Activated T-helper 1 cell treated with anti-CD3 and anti-CD28 coated beads, Interleukin-2, amount 50 U/mL, for 16 hours (primary cell): ENCODE measurements around the gene RAB37.

ENCODE experiments used
- DNase-seq, 2 donors: peaks; one replicate each; pipeline ENCODE4 v3.0.0-alpha.2; 2020; ENCODE audit warnings: low read depth in 1 of 2, low spot score in 1 of 2

The RAB37 gene

DNA sequence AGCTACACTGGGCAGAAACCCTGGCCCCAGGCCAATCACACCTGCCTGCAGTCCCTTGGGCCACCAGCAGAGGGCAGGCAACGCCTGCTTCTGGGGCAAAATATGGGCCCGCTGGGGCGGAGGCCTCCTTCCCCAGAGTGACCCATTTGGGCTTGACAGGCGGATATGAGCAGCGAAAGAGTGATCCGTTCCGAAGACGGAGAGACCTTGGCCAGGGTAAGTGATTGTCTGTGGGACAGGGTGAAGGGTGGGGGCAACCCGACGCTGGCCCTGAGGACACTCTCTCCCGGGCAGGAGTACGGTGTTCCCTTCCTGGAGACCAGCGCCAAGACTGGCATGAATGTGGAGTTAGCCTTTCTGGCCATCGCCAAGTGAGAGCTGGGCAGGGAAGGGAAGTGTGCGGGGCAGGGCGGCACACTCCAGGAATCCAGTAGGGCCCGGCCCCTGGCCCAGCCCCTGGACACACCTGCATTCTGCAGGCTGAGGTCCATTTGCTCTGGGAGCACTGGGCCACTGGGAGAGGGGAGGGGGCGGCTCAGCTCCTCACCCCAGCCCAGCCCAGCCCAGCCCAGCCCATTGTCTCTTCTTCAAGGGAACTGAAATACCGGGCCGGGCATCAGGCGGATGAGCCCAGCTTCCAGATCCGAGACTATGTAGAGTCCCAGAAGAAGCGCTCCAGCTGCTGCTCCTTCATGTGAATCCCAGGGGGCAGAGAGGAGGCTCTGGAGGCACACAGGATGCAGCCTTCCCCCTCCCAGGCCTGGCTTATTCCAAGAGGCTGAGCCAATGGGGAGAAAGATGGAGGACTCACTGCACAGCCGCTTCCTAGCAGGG, 7.9 kb downstream of the RAB37 start:
- DNase-seq, result peak; percentile 75 to 79

DNA sequence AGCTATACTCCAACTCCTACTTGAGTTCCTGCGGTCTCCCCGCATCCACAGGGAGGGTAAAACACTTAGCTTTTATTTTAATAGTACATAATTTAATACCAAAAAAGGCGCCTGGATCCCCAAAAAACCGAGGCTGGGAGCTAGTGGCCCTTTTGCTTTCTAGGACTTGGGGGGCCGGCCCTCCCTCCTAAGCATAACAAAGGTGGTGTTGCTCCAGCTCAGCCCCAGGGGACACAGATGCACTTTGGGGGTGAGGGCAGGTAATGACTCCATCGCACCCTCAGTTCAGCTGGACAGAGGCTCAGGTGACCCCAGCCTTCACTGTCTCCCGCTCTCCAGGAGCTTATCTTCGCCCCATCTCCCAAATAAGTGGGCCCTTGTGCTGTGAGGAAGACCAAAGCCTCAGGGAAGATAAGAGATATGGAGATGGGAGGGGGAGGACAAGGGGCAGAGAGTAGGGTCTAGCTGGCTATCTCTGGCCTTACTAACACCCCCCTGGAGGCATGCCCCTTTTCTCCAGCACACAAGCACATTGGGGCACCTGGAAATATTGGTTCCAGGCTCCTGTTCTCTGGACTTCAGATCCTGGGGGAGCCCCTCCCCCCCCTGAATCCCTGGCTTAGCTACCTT, 8.6 kb downstream of the RAB37 start:
- no peak for DNase-seq

DNA sequence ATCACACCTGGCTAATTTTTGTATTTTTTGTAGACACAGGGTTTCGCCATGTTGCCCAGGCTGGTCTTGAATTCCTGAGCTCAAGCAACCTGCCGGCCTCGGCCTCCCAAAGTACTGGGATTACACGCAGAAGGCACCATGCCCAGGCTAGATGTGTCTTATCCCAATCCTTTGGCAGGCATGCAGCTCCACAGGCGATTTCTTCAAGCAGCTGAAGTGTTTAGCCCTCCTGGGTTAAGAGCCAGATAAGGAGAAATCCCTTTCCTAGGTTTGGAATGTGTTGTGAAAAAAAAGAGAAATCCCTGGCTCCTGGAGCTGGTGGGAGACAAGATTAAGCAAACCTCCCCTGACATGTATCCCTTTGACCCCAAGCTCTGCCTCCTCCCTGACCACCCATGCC, 9.3 kb downstream of the RAB37 start:
- DNase-seq, result no peak

DNA sequence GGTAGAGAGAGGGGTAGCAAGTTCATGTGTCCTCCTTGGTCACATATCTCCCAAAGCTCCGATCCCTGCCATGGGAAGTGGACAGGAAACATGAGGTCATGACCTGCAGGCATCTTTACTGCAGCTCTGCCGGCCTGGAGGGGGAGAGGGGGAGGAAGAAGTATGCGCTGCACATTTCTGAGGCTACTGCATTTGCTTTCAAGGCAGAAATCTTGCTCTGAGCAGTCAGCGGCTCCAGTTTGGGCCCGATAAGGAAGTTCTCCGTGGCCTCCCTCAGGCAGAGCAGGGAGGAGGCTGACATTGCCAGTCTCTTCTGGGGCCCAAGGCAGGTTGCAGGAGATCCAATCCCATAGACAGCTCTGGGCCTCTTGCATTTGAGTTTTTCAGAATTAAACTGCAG, 9.9 kb downstream of the RAB37 start:
- DNase-seq, result no peak

DNA sequence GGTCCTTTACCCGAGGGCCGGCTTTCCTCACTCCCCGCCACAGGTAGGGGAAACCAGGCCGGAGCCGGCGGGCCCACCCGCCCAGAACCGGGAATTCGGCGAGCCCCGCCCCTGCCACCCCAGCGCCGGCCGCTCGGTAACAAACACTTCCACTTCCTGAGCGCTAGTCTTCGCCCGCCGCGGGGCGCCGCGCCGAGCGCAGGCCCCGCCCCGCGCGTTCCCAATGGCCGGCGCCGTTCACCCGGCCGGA, 11.1 kb downstream of the RAB37 start:
- DNase-seq, result no peak

DNA sequence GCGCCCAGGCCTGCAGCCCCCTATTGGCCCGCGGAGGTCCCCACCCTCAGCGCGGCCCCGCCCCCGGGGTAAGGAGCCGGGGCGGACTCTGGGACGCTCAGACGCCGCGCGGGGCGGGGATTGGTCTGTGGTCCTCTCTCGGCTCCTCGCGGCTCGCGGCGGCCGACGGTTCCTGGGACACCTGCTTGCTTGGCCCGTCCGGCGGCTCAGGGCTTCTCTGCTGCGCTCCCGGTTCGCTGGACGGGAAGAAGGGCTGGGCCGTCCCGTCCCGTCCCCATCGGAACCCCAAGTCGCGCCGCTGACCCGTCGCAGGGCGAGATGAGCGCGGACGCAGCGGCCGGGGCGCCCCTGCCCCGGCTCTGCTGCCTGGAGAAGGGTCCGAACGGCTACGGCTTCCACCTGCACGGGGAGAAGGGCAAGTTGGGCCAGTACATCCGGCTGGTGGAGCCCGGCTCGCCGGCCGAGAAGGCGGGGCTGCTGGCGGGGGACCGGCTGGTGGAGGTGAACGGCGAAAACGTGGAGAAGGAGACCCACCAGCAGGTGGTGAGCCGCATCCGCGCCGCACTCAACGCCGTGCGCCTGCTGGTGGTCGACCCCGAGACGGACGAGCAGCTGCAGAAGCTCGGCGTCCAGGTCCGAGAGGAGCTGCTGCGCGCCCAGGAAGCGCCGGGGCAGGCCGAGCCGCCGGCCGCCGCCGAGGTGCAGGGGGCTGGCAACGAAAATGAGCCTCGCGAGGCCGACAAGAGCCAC, 11.6 kb downstream of the RAB37 start, which contains the start of gene NHERF1:
Gene NHERF1 (plus strand): TSS at position 100 of the 750 bp plus-strand sequence. CDS start 219 bp downstream, at position 319.
- DNase-seq, result peak; percentile 87 to 95

DNA sequence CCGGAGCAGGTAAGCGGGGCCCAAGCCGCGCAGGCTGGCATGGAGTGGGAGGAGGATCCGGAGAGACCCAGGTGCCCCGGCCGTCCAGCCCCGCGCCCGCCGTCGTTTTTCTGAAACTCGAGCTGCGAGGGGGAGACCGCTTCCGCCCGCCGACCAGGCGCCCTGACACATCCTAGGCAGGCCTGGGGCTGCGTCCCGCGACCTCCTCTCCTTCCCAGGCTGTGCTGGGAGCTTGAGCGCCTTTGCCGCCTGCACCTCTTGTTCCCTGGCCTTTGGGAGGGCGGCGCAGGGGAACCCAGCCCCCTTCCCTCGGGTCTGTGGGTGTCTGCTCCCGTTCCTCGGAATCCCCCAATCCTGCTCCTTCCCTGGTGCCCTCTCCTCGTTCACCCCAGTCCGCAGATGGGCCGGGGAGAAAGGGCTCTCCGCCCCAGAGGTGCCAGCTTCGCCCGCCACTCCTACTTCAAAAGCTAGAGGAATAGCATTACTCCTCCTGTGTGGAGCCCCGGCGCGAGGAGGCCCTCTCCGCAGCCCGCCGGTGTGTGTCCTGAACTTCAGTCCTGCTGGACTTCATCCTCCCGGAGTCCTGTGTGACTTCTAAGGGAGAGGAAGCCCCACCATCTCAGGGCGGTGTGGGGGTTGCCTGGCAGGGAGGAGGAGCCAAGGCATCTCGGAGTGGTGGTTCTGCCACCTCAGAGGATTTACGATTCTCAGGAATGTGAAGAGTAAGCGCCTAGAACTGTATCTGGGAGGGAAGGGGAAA, 12.4 kb downstream of the RAB37 start:
- no peak for DNase-seq

- DNase-seq, result no peak
Measured at GRCh38 chr17:74750039-74750326, 12.9 kb downstream of the RAB37 start.

DNA sequence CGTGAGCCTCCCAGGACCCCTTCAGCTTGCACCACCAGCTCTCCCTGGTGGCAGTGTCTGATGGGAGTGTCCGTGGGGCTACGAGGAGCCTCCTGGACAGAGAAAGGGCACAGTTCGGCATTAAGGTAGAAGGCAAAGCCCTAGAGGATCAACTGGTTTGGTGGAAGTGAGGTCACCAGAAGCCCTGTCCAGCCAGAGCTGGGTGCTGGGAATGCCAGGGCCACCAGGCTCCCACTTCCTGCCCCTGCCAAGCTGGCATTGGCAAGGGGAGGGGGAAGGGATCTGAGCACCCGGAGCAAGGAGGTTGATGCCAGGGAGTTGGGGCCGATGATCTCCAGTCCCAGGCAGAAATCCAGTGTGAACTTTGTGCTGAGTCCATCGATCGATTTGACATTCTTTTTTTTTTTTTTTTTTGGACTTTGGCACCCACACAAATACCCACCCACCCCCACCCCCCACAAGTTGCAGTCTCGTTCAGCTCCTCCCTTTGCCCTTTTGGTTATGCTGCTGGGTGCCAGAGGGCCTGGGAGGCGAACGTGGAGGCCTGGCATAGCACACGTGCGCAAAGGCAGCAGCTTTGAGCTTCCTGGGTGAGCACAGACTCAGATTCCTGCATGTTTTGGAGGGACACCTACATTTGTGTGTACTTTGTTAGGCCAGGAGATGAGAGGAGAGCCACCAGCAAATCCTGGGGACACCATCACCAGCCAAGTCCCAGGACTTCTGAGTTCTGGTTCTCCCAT, 13.4 kb downstream of the RAB37 start:
- DNase-seq, result no peak

DNA sequence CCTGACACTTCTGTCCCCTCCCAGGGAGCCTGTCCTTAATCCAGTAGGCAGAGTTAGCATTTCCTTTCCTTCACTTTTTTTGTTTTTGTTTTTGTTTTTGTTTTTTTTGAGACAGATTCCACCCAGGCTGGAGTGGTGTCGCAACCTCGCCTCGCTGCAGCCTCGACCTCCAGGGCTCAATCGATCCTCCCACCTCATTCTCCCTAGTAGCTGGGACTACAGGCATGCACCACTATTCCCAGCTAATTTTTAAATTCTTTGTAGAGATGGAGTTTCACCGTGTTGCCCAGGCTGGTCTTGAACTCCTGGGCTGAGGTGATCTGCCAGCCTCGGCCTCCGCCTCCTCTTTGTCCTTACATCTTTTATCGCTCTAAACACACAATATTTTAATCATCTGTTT, 15.4 kb downstream of the RAB37 start:
- no peak for DNase-seq

GRCh38 chr17:74752822-74753401, 15.9 kb downstream of the RAB37 start:
- DNase-seq, result no peak

DNA sequence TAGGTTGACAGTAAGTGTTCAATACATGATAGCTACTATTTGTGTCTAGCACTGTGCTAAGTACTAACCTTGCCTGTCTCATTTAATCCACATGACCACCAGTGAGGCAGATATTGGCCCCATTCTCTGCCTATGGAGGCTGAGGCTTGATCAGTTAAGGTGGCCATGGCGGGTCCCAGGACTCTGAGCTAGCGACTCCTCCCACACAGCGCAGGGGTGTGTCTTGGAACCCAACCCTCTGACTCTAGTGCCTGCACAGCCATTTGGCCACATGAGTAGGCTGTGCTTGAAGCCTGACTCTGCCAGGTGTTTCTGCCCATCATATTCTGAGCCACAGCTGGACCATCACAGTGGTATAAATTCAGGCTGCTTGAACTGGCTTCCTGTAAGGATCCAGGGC, 17.8 kb downstream of the RAB37 start:
- no peak for DNase-seq

DNA sequence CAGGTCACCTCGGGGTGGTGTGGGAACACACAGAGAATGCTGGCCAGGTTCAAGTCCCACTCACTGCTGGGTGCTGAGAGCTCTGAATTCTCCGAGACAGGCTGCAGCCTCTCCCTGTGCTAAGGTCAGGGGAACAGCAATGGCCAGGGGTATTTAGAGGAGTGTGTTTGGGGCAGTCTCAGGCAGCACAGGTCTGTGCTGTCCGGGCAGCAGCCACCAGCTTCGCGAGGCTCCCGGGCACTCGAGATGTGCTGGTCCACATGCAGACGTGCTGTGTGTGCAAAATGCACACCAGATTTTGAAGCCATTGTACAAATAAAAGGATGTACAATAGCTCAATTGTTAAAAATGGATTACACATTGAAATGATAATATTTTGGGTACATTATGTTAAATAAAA, 18.5 kb downstream of the RAB37 start:
- DNase-seq, result no peak

- no peak for DNase-seq
Measured at GRCh38 chr17:74756891-74757290, 19.8 kb downstream of the RAB37 start.

- no peak for DNase-seq
Measured at GRCh38 chr17:74757502-74757901, 20.4 kb downstream of the RAB37 start.

DNA sequence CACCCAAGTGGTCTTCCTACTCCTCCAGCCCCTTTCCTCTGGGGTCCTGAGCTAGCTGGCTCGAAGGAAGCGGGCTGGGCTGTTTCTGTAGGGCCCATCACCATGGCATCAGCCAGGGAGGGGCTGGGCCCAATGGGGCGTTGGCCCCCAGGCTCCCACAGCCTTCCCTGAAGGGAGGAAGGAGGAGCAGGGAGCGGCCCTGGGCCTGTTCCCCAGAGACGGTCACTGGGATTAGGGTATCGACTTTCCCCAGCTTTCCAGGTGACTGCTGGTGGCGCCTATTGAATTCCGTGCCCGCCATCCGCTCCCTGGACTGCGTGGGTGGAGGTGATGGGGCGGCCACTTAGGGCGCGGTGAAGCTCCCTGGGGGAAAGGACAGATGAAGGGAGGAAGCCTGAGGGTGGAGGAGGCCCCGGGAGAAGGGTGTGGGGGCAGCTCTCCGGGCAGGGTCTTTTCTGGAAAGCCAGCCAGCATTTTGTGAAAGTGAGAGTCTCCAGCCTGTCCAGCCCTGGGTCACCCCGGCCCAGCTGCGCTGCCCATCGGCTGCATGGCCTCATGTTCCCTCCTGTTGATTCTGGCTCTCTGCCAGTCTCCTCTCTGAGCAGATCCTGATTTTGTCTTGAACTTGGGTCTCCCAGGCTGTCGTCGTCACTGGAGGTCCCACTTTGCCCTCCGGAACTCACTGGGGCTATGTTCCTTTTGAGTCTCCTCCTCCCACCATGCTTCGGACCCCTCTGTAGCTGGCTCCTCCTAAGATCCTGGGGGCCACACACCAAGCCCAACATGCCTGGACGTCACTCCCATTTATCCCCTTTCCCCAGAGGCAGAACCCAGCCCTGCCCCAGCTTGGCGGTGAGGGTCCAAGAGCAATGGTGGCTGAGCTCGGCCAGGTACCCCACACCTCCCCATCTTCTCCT, 21.1 kb downstream of the RAB37 start:
- no peak for DNase-seq

GRCh38 chr17:74758848-74759168, 21.8 kb downstream of the RAB37 start:
- DNase-seq, result no peak

- DNase-seq, result no peak
Measured at GRCh38 chr17:74759243-74759801, 22.3 kb downstream of the RAB37 start.

GRCh38 chr17:74759941-74760340, 22.9 kb downstream of the RAB37 start:
- no peak for DNase-seq
